B cell (primary cell): Measurements from ENCODE around the gene ANAPC2. TPM values are rescaled to one million over a fixed set of nuclear protein-coding genes. Genes with fewer than 3 reads are reported as not detected.

Experiments used
- ATAC-seq: fragments of 200-7000 bp; cut with Tn5 transposase; one replicate; pipeline ENCODE4 v1.10.0; 2021; ENCODE audit warnings: low read depth, mild to moderate bottlenecking, moderate number of reproducible peaks, moderate library complexity
- CTCF ChIA-PET: fragments of 350-600 bp; sonication (Branson Sonifier 250); formaldehyde crosslinking; loops from one replicate; lab custom pipeline; 2021; ENCODE audit warnings: antibody characterized with exemption, inconsistent platforms; lab: Charles Lee
- POLR2A ChIA-PET: fragments of 350-600 bp; sonication (Branson Sonifier 250); formaldehyde crosslinking; loops from one replicate; lab custom pipeline; 2021; ENCODE audit warnings: antibody characterized with exemption; lab: Charles Lee
- DNase-seq: peaks from one replicate; pipeline ENCODE4 v3.0.0; 2013
- H2AFZ ChIP-seq: 2 replicates; pipeline ENCODE4 v1.6.1; 2012; ENCODE audit warnings: mild to moderate bottlenecking, low read depth, low read length; ENCODE audit not compliant: insufficient read depth, poor library complexity, severe bottlenecking
- H3K27ac ChIP-seq, 2 donors: 1 replicate in 1 of 2; 2 replicates in 1 of 2; pipeline ENCODE4 v1.5.1; 2012 to 2013; ENCODE audit warnings: low read length in 2 of 2, mild to moderate bottlenecking in 2 of 2, moderate library complexity in 1 of 2
- H3K27me3 ChIP-seq, 4 experiments: fragments of 200-600 bp in 1 of 4; sonication (generic) in 1 of 4; replicated peaks in 1 of 4; 1 replicate in 2 of 4; 2 replicates in 2 of 4; pipeline versions ENCODE4 v1.6.1 to v1.7.0; 2013 to 2016; ENCODE audit warnings: low read length in 3 of 4, mild to moderate bottlenecking in 2 of 4, mixed read lengths in 1 of 4, moderate library complexity in 1 of 4; ENCODE audit not compliant: insufficient read depth in 4 of 4, control insufficient read depth in 3 of 4; ENCODE audit errors: control extremely low read depth in 1 of 4
- H3K36me3 ChIP-seq, 2 experiments: replicated peaks in 1 of 2; 1 replicate in 1 of 2; 2 replicates in 1 of 2; pipeline versions ENCODE4 v1.6.1 to v1.7.1; 2013; ENCODE audit warnings: low read length in 1 of 2; ENCODE audit not compliant: insufficient read depth in 2 of 2, control insufficient read depth in 1 of 2; ENCODE audit errors: control extremely low read depth in 1 of 2, extremely low read depth in 1 of 2
- H3K4me1 ChIP-seq, 2 donors: fragments of 200-600 bp in 1 of 2; sonication (generic) in 1 of 2; 1 replicate in 1 of 2; 2 replicates in 1 of 2; pipeline versions ENCODE4 v1.5.1 to v1.6.1; 2013 to 2017; ENCODE audit warnings: low read length in 2 of 2; ENCODE audit not compliant: control insufficient read depth in 2 of 2, insufficient read depth in 2 of 2
- H3K4me2 ChIP-seq: replicated peaks from 2 replicates; pipeline ENCODE3; 2012; ENCODE audit warnings: mild to moderate bottlenecking, low read depth, low read length; ENCODE audit not compliant: poor library complexity, severe bottlenecking
- H3K4me3 ChIP-seq, 5 experiments: fragments of 200-600 bp in 1 of 5; sonication (generic) in 1 of 5; 1 replicate in 3 of 5; 2 replicates in 2 of 5; pipeline versions ENCODE4 v1.5.1 to v1.7.0; 2011 to 2016; ENCODE audit warnings: low read length in 4 of 5, mild to moderate bottlenecking in 4 of 5, low read depth in 2 of 5, control low read depth in 1 of 5, moderate library complexity in 1 of 5; ENCODE audit not compliant: insufficient read depth in 1 of 5; ENCODE audit errors: control extremely low read depth in 1 of 5, extremely low read depth in 1 of 5
- H3K79me2 ChIP-seq: fragments of 200-600 bp; sonication (generic); one replicate; pipeline ENCODE4 v1.6.0; 2016; ENCODE audit warnings: low read length; ENCODE audit not compliant: control insufficient read depth, insufficient read depth
- H3K9ac ChIP-seq: fragments of 200-600 bp; sonication (generic); 2 replicates; pipeline ENCODE4 v1.6.1; 2017; ENCODE audit warnings: mild to moderate bottlenecking, low read length, moderate library complexity
- H3K9me3 ChIP-seq, 3 donors: one replicate each; pipeline versions ENCODE4 v1.6.1 to v1.7.1; 2013; ENCODE audit warnings: low read length in 2 of 3; ENCODE audit not compliant: control insufficient read depth in 2 of 3, insufficient read depth in 1 of 3; ENCODE audit errors: control extremely low read depth in 1 of 3
- H4K20me1 ChIP-seq: 2 replicates; pipeline ENCODE4 v1.6.0; 2012; ENCODE audit warnings: mild to moderate bottlenecking, low read length; ENCODE audit not compliant: insufficient read depth, control insufficient read depth, poor library complexity, severe bottlenecking
- H3K27ac Mint-ChIP-seq: one replicate; pipeline ENCODE4 v1.8.0; 2021; ENCODE audit warnings: mixed read lengths
- H3K27me3 Mint-ChIP-seq: one replicate; pipeline ENCODE4 v1.8.0; 2021; ENCODE audit warnings: mixed read lengths
- H3K4me1 Mint-ChIP-seq: one replicate; pipeline ENCODE4 v1.8.0; 2021; ENCODE audit warnings: mixed read lengths
- H3K4me3 Mint-ChIP-seq: one replicate; pipeline ENCODE4 v1.8.0; 2021; ENCODE audit warnings: mixed read lengths
- H3K9me3 Mint-ChIP-seq: one replicate; pipeline ENCODE4 v1.8.0; 2022; ENCODE audit warnings: mixed read lengths; ENCODE audit not compliant: insufficient read depth
- EZH2 ChIP-seq: IDR thresholded peaks from 2 replicates; pipeline ENCODE4 v1.6.1; 2012; ENCODE audit warnings: borderline replicate concordance, low read depth, mild to moderate bottlenecking, moderate library complexity, low read length; ENCODE audit not compliant: insufficient read depth, poor library complexity, severe bottlenecking
- WGBS: methylation state at CpG from one replicate; pipeline ENCODE4 v1.1.5; 2013; ENCODE audit warnings: missing lambda C conversion rate; ENCODE audit not compliant: insufficient coverage; 5-methylcytosine and 5-hydroxymethylcytosine counted together
- intact Hi-C: fragments of 100-400 bp; cut with micrococcal nuclease; formaldehyde crosslinking; loops from one replicate; pipeline ENCODE4 v1.10.0; 2022
- polyA plus RNA-seq: library from polyadenylated mRNA; depleted of rRNA; stranded (reverse); fragments of >200 nt; gene quantifications from 2 replicates; pipeline ENCODE4 v1.2.3, GENCODE V29; 2012
- total RNA-seq, 2 donors: library from RNA; stranded (reverse); fragments of 120-200 nt in 1 of 2; gene quantifications; 1 replicate in 1 of 2; 2 replicates in 1 of 2; pipeline versions ENCODE4 v1.2.3 to v1.2.4, GENCODE V29; 2013 to 2022
- TF ChIP-seq, protein P1 (sequence below): fragments of 200-600 bp; IDR thresholded peaks from one replicate; pipeline ENCODE4 v1.8.0; 2022; ENCODE audit warnings: antibody characterized with exemption, mild to moderate bottlenecking

Gene ANAPC2
- total and polyA plus RNA-seq, 2 donors (not counting 1 experiment from before 2014, with no cell fraction given), result 121 to 127 TPM

DNA sequence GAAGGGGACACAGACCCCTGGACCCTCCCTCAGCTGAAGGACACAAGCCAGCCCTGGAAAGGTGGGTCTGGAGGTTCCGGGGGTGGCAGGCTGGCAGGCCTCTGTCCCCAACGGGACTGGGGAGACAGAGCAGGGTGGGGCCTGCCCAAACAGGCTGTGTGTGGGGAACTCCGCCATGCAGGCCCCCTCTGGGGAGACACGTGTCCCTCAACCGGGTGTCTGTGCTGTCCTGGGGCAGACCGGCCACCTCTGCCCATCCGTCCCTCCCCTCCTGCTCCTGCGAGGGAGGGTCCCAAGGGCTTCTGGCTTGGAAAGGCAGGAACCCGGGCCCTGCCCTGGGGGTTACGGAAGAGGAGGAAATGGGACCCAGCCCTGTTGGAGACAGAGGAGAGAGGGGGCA lies 43.7 kb upstream of the ANAPC2 start:
- H3K27ac Mint-ChIP-seq, result no peak overlapping the region
- no peak for TF ChIP-seq EZH2
- TF ChIP-seq, protein P1, sequence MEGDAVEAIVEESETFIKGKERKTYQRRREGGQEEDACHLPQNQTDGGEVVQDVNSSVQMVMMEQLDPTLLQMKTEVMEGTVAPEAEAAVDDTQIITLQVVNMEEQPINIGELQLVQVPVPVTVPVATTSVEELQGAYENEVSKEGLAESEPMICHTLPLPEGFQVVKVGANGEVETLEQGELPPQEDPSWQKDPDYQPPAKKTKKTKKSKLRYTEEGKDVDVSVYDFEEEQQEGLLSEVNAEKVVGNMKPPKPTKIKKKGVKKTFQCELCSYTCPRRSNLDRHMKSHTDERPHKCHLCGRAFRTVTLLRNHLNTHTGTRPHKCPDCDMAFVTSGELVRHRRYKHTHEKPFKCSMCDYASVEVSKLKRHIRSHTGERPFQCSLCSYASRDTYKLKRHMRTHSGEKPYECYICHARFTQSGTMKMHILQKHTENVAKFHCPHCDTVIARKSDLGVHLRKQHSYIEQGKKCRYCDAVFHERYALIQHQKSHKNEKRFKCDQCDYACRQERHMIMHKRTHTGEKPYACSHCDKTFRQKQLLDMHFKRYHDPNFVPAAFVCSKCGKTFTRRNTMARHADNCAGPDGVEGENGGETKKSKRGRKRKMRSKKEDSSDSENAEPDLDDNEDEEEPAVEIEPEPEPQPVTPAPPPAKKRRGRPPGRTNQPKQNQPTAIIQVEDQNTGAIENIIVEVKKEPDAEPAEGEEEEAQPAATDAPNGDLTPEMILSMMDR, result no peak
- H3K4me1 Mint-ChIP-seq, result peaks cover 26% of the 10 kb centered on the region
- Histone ChIP-seq H3K4me3 (no peak overlapping the region), H3K9ac (no peak overlapping the region), H3K27ac (no peak overlapping the region), H4K20me1 (no peaks in the 10 kb centered on the region), H3K79me2 (peaks cover 5% of the 10 kb centered on the region), H3K4me1 (peaks cover 33 to 37% of the 10 kb centered on the region in 2 donors), H3K27me3 (peaks cover 0 to 31% (median 2%) of the 10 kb centered on the region in 4 experiments), H3K36me3 (no peaks in the 10 kb centered on the region), H3K4me2 (no peak overlapping the region), H2AFZ (no peak overlapping the region), H3K9me3 (peaks cover 0 to 3% (median 0%) of the 10 kb centered on the region in 3 donors)
- peaks cover 4% of the 10 kb centered on the region for H3K27me3 Mint-ChIP-seq
- no peak overlapping the region for H3K4me3 Mint-ChIP-seq
- no peak for DNase-seq
- no peak for ATAC-seq
- no peaks in the 10 kb centered on the region for H3K9me3 Mint-ChIP-seq
- intact Hi-C loops, result no loop called here
- 73% methylated on average over 9 of the region's 10 CpGs for WGBS
- POLR2A ChIA-PET, result no interaction called here
- CTCF ChIA-PET, result no interaction called here

DNA sequence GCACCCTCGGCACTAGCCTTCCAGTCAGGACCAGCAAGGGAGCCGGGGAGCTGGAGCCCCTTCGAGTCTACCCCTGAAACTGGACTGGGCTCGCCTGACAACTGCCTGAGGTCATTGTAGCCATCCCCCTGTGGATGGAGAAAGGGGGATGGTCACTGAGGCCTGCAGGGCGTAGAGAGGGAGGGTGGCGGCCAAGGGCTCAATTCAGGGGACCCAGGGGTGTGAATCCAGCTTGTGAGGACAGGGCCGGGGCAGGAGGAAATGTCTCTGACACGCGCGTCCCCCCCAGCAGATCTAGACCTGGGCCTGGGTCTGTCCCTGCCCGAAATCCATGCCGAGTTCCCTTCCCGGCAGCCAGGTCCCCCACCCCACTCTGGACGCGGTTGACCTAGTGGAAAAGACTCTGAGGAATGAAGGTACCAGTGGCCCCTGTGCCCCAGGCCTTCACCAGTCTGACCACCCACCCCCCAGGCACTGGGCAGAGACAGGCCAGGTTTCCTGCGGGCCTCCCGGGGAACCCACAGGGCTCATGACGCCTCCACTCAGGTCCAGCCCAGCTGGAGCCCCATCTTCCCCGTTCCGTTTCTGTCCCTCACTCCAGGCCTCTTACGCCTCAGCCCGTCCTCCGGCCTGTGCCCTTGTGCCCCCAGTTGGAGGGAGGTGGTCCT lies 43.1 kb upstream of the ANAPC2 start:
- H3K27me3 ChIP-seq, result peaks cover 0 to 36% (median 2%) of the 10 kb centered on the region in 4 experiments
- H3K4me3 ChIP-seq, result no peak overlapping the region
- no peak overlapping the region for H3K4me3 Mint-ChIP-seq
- ChIA-PET POLR2A (no interaction called here), CTCF (interaction anchor here (0.9 to 1.2 kb wide), 2 partner anchors 113 to 136 kb away, joined by 3 to 4 read pairs; no protein-coding TSS in a partner anchor)
- peaks cover 4% of the 10 kb centered on the region for H3K79me2 ChIP-seq
- H3K9me3 ChIP-seq, result peaks cover 0 to 3% (median 0%) of the 10 kb centered on the region in 3 donors
- no peak overlapping the region for H3K27ac ChIP-seq
- no peaks in the 10 kb centered on the region for H3K36me3 ChIP-seq
- no peak overlapping the region for H3K4me2 ChIP-seq
- H3K4me1 Mint-ChIP-seq, result peaks cover 21% of the 10 kb centered on the region
- intact Hi-C loops, result no loop called here
- H3K9me3 Mint-ChIP-seq, result no peaks in the 10 kb centered on the region
- H3K4me1 ChIP-seq, result peaks cover 27 to 32% of the 10 kb centered on the region in 2 donors
- 94% methylated on average over 21 of the region's 23 CpGs for WGBS
- H3K27ac Mint-ChIP-seq, result no peak overlapping the region
- no peak for DNase-seq
- H4K20me1 ChIP-seq, result no peaks in the 10 kb centered on the region
- H2AFZ ChIP-seq, result no peak overlapping the region
- no peak for ATAC-seq
- no peak overlapping the region for H3K9ac ChIP-seq
- TF ChIP-seq EZH2, result no peak
- H3K27me3 Mint-ChIP-seq, result peaks cover 4% of the 10 kb centered on the region
